NB4 (cell line): ENCODE results near the gene A1BG.

Experiments
- DNase-seq: peaks from one replicate; pipeline ENCODE4 v3.0.0; 2010; ENCODE audit warnings: low read depth
- H3K4me3 ChIP-seq: one replicate; pipeline ENCODE4 v1.5.1; 2011; ENCODE audit warnings: mild to moderate bottlenecking, low read depth, low read length, moderate library complexity
- MAX ChIP-seq: IDR thresholded peaks from 2 replicates; pipeline ENCODE4 v1.6.1; 2011; ENCODE audit warnings: low read depth, low read length
- MYC ChIP-seq: IDR thresholded peaks from 2 replicates; pipeline ENCODE4 v1.6.1; 2011; ENCODE audit warnings: low read depth, low read length
- POLR2A ChIP-seq: IDR thresholded peaks from 2 replicates; pipeline ENCODE4 v1.6.1; 2011; ENCODE audit warnings: mild to moderate bottlenecking; ENCODE audit not compliant: insufficient read length; ENCODE audit errors: extremely low read depth
- TF ChIP-seq, protein P1 (sequence below): IDR thresholded peaks from one replicate; pipeline ENCODE4 v1.5.1; 2012; ENCODE audit warnings: low read depth, low read length

Gene A1BG

GRCh38 chr19:58352760-58353671 is at the start of gene A1BG:
TSS of gene A1BG (minus strand) at chr19:58353492. CDS start at chr19:58353437, 55 bp downstream.
- no peak for DNase-seq
- no peak within 1 kb of the TSS for H3K4me3 ChIP-seq
- TF ChIP-seq, protein P1, sequence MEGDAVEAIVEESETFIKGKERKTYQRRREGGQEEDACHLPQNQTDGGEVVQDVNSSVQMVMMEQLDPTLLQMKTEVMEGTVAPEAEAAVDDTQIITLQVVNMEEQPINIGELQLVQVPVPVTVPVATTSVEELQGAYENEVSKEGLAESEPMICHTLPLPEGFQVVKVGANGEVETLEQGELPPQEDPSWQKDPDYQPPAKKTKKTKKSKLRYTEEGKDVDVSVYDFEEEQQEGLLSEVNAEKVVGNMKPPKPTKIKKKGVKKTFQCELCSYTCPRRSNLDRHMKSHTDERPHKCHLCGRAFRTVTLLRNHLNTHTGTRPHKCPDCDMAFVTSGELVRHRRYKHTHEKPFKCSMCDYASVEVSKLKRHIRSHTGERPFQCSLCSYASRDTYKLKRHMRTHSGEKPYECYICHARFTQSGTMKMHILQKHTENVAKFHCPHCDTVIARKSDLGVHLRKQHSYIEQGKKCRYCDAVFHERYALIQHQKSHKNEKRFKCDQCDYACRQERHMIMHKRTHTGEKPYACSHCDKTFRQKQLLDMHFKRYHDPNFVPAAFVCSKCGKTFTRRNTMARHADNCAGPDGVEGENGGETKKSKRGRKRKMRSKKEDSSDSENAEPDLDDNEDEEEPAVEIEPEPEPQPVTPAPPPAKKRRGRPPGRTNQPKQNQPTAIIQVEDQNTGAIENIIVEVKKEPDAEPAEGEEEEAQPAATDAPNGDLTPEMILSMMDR = no peak
- TF ChIP-seq MAX = no peak
- no peak for TF ChIP-seq MYC
- no peak for TF ChIP-seq POLR2A

DNA sequence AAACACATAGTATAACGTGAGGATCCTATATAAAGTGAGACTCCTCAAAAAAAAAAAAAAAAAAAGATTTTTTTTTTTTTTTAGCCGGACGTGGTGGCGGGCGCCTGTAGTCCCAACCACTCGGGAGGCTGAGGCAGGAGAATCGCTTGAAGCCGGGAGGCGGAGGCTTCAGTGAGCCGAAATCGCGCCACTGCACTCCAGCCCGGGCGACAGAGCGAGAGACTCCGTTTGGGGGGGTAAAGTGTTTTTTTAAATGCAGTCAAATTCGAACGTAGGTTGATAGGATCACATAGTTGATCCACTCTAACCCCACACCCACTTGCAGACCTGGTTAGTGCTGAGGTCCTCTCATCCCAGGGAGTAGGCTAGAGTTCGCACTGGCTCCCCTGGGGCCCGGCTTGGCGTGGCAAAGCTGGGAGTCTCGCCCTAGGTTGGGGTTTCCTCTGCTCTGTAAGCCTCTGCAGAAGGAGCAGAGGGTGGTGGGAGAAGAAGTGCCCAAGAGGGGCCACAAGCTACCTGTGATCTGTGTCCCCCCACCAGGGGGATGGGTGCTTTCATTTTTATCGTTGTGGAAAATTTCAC is 48.6 kb upstream of the A1BG start:
- DNase-seq = no peak
- peak overlapping the region; percentile 70 for H3K4me3 ChIP-seq
- TF ChIP-seq POLR2A = no peak
- no peak for TF ChIP-seq MYC
- TF ChIP-seq MAX = no peak
- TF ChIP-seq, protein P1 = no peak

- peak; percentile 99 for DNase-seq
- TF ChIP-seq, protein P1 = no peak
- peak; percentile 81 for TF ChIP-seq POLR2A
- peak; percentile 83 for TF ChIP-seq MAX
- TF ChIP-seq MYC = peak; percentile 42; the same call in 1 of the 2 replicates
Observed at GRCh38 chr19:58400916-58401839, 47.9 kb upstream of the A1BG start.

DNA sequence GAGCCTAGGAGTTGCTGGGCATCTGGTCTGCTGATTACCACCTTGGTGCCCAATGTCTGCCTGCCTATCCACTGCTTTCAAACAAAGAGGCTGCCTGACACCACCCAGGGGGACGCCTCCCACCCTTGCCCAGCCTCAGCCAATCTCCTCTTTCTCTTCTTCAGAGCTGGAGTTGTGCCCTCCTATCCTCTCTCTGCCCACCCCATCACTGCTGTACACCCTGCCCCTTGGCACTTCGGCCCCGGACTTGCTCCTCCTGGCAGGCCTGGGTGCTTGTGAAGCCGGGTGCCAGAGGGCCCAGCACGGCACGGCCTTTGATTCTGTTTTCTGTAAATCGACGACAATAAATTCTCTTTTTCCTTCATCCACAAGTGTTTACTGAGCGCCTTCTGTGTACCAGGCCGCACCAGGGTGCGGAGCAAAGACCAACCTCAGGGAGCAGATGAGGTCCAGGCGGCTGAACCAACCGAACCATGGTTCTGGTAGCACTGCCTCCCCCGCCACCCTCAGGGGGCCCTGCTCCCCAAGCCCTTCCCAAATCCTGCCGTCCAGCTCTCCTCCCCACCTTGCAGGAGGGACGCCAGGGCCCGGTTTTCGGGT is 47.1 kb upstream of the A1BG start:
- DNase-seq = no peak
- H3K4me3 ChIP-seq = no peak overlapping the region
- TF ChIP-seq MYC (no peak), MAX (no peak), POLR2A (no peak)
- TF ChIP-seq, protein P1 = no peak

More at GRCh38 chr19:58400916-58401839, 47.9 kb upstream of the A1BG start:
- H3K4me3 ChIP-seq = peak overlapping the region; percentile 70

GRCh38 chr19:58399903-58400302 is 46.6 kb upstream of the A1BG start:
- DNase-seq = no peak
- no peak for TF ChIP-seq MYC
- H3K4me3 ChIP-seq = no peak overlapping the region
